Ovary (tissue), 3 donors: ENCODE data around the gene AFF4.

Experiments
- EP300 ChIP-seq: sonication (generic); formaldehyde crosslinking; IDR thresholded peaks from one replicate; pipeline ENCODE4 v1.6.1; 2017; ENCODE audit warnings: antibody characterized with exemption
- POLR2A ChIP-seq: fragments of 450-650 bp; IDR thresholded peaks from one replicate; pipeline ENCODE4 v1.6.1; 2017; ENCODE audit warnings: antibody characterized with exemption, mild to moderate bottlenecking, moderate library complexity
- TF ChIP-seq, protein P1 (sequence below), 3 donors: fragments of 450-650 bp in 2 of 3; fragments of 200-600 bp in 1 of 3; IDR thresholded peaks; one replicate each; pipeline versions ENCODE4 v1.5.1 to v1.8.0; 2016 to 2022; ENCODE audit warnings: antibody characterized with exemption in 3 of 3, mild to moderate bottlenecking in 1 of 3
- donor health status: DM: no; HTN: no; CAD: no.

DNA sequence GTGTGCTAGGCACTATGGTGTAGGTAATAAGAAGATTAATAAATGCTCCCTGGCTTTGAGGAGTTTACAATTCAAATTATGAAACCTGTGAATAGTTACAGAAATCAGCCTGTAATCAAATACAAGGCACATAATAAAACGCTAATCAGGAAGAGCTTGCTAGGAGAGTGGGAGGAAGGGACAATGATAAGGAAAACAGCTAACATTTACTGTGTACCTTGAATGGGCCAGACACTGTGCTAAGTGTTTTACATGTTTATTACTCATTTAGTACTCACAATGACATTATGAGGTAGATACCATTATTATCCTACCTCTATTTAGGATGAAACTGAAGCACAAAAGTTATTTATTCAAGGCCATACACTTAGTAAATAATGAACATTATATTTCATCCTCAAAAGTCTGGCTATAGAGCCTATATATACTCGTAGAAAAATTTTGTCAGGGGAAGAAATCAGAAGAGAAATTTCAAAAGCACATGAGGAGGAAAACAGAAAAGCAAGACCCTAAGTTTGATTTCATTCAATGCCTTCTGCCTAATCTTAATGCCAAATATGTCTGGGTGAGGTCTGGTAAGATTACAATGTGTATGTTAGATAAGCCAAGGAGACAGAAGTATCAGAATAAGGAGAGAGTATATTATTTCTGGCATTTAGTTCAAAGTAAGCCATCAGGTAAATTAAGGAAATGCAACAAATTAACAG lies 35.9 kb downstream of the AFF4 start:
- TF ChIP-seq, protein P1, sequence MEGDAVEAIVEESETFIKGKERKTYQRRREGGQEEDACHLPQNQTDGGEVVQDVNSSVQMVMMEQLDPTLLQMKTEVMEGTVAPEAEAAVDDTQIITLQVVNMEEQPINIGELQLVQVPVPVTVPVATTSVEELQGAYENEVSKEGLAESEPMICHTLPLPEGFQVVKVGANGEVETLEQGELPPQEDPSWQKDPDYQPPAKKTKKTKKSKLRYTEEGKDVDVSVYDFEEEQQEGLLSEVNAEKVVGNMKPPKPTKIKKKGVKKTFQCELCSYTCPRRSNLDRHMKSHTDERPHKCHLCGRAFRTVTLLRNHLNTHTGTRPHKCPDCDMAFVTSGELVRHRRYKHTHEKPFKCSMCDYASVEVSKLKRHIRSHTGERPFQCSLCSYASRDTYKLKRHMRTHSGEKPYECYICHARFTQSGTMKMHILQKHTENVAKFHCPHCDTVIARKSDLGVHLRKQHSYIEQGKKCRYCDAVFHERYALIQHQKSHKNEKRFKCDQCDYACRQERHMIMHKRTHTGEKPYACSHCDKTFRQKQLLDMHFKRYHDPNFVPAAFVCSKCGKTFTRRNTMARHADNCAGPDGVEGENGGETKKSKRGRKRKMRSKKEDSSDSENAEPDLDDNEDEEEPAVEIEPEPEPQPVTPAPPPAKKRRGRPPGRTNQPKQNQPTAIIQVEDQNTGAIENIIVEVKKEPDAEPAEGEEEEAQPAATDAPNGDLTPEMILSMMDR (IDR thresholded peaks at IDR 0.05): no peak
- TF ChIP-seq EP300 (no peak), POLR2A (no peak)
